Naive B cell (primary cell): ENCODE results near the gene EXOC4. TPM values are rescaled to one million over a fixed set of nuclear protein-coding genes. Genes with fewer than 3 reads are reported as not detected.
A peak's percentile ranks its signal among the peaks of the same experiment; 100 is the strongest.

ENCODE experiments used
- ATAC-seq, 2 donors: fragments of 150-1000 bp; cut with Tn5 transposase; 2 replicates each; pipeline ENCODE4 v1.10.0; 2021; ENCODE audit warnings: low read depth in 2 of 2, mild to moderate bottlenecking in 2 of 2, moderate library complexity in 2 of 2
- DNase-seq: peaks from one replicate; pipeline ENCODE4 v3.0.0; 2022
- H3K27ac Mint-ChIP-seq, 6 donors: one replicate each; pipeline ENCODE4 v1.8.0; 2020 to 2022; ENCODE audit warnings: mild to moderate bottlenecking in 6 of 6, mixed read lengths in 6 of 6, moderate library complexity in 5 of 6, inconsistent platforms in 2 of 6
- H3K27me3 Mint-ChIP-seq, 3 donors: one replicate each; pipeline ENCODE4 v1.8.0; 2021 to 2022; ENCODE audit warnings: mixed read lengths in 3 of 3, mild to moderate bottlenecking in 1 of 3
- H3K36me3 Mint-ChIP-seq, 2 donors: one replicate each; pipeline ENCODE4 v1.8.0; 2020 to 2022; ENCODE audit warnings: mixed read lengths in 2 of 2, inconsistent platforms in 1 of 2, mild to moderate bottlenecking in 1 of 2
- H3K4me1 Mint-ChIP-seq, 3 donors: one replicate each; pipeline ENCODE4 v1.8.0; 2020 to 2022; ENCODE audit warnings: mixed read lengths in 3 of 3, inconsistent platforms in 1 of 3, mild to moderate bottlenecking in 1 of 3, moderate library complexity in 1 of 3
- H3K4me3 Mint-ChIP-seq, 8 donors: one replicate each; pipeline ENCODE4 v1.8.0; 2020 to 2022; ENCODE audit warnings: mild to moderate bottlenecking in 8 of 8, mixed read lengths in 8 of 8, moderate library complexity in 8 of 8, inconsistent platforms in 2 of 8
- H3K9me3 Mint-ChIP-seq, 7 donors: one replicate each; pipeline ENCODE4 v1.8.0; 2020 to 2022; ENCODE audit warnings: mixed read lengths in 7 of 7, mild to moderate bottlenecking in 5 of 7, inconsistent platforms in 2 of 7, moderate library complexity in 1 of 7
- polyA plus RNA-seq, 6 donors: library from polyadenylated mRNA; unstranded; fragments of 300-500 nt; fragmentation: Illumina TruSeq; gene quantifications; one replicate each; pipeline ENCODE4 v1.2.3, GENCODE V29; 2021; ENCODE audit warnings: low read depth in 6 of 6

The EXOC4 gene
- polyA plus RNA-seq, 6 donors from 2014 or later = 39.9 to 59.7 (median 47.2) TPM

GRCh38 chr7:133361806-133362205 is 108.9 kb downstream of the EXOC4 start:
- peaks cover 0 to 17% (median 6%) of the 10 kb centered on the region in 7 donors for H3K9me3 Mint-ChIP-seq
- H3K36me3 Mint-ChIP-seq = peaks cover 18 to 39% of the 10 kb centered on the region in 2 donors
- no peaks in the 10 kb centered on the region for H3K27me3 Mint-ChIP-seq
- peak overlapping the region in 1 of 6 donors; percentile 56 for H3K27ac Mint-ChIP-seq
- H3K4me3 Mint-ChIP-seq = no peak overlapping the region
- peaks cover 4 to 6% (median 6%) of the 10 kb centered on the region in 3 donors for H3K4me1 Mint-ChIP-seq
- no peak for DNase-seq
- ATAC-seq = no peak

- Mint-ChIP-seq H3K4me3 (peak overlapping the region in 1 of 8 donors; percentile 4), H3K9me3 (peaks cover 0 to 16% (median 5%) of the 10 kb centered on the region in 7 donors), H3K27ac (no peak overlapping the region), H3K27me3 (no peaks in the 10 kb centered on the region), H3K4me1 (peaks cover 6 to 21% (median 6%) of the 10 kb centered on the region in 3 donors), H3K36me3 (peaks cover 14 to 27% of the 10 kb centered on the region in 2 donors)
- DNase-seq (no peak), ATAC-seq (no peak)
Observed at GRCh38 chr7:133364959-133365690, 112.2 kb downstream of the EXOC4 start.

GRCh38 chr7:133365917-133366316 is 113.0 kb downstream of the EXOC4 start:
- Mint-ChIP-seq H3K4me3 (no peak overlapping the region), H3K4me1 (peaks cover 6 to 21% (median 6%) of the 10 kb centered on the region in 3 donors), H3K27me3 (no peaks in the 10 kb centered on the region), H3K27ac (no peak overlapping the region), H3K9me3 (peaks cover 0 to 12% (median 5%) of the 10 kb centered on the region in 7 donors), H3K36me3 (peaks cover 10 to 20% of the 10 kb centered on the region in 2 donors)
- DNase-seq (no peak), ATAC-seq (no peak)

- Mint-ChIP-seq H3K36me3 (peaks cover 0 to 4% of the 10 kb centered on the region in 2 donors), H3K4me1 (peaks cover 6 to 21% (median 6%) of the 10 kb centered on the region in 3 donors), H3K4me3 (no peak overlapping the region), H3K9me3 (peaks cover 0 to 2% (median 0%) of the 10 kb centered on the region in 7 donors), H3K27ac (no peak overlapping the region), H3K27me3 (no peaks in the 10 kb centered on the region)
- ATAC-seq (no peak), DNase-seq (no peak)
Observed at GRCh38 chr7:133367561-133367960, 114.7 kb downstream of the EXOC4 start.

GRCh38 chr7:133369130-133369529 is 116.3 kb downstream of the EXOC4 start:
- DNase-seq (no peak), ATAC-seq (no peak)
- no peak overlapping the region for H3K4me3 Mint-ChIP-seq
- H3K9me3 Mint-ChIP-seq = peaks cover 0 to 2% (median 0%) of the 10 kb centered on the region in 7 donors
- H3K27me3 Mint-ChIP-seq = no peaks in the 10 kb centered on the region
- H3K36me3 Mint-ChIP-seq = no peaks in the 10 kb centered on the region
- no peak overlapping the region for H3K27ac Mint-ChIP-seq
- peaks cover 6 to 21% (median 6%) of the 10 kb centered on the region in 3 donors for H3K4me1 Mint-ChIP-seq

- H3K4me3 Mint-ChIP-seq = no peak overlapping the region
- H3K36me3 Mint-ChIP-seq = peaks cover 0 to 20% of the 10 kb centered on the region in 2 donors
- peaks cover 0 to 19% (median 0%) of the 10 kb centered on the region in 3 donors for H3K4me1 Mint-ChIP-seq
- H3K9me3 Mint-ChIP-seq = peaks cover 0 to 2% (median 0%) of the 10 kb centered on the region in 7 donors
- H3K27me3 Mint-ChIP-seq = no peaks in the 10 kb centered on the region
- ATAC-seq = no peak
- H3K27ac Mint-ChIP-seq = peak overlapping the region in 1 of 6 donors; percentile 24
- no peak for DNase-seq
Observed at GRCh38 chr7:133371616-133372015, 118.7 kb downstream of the EXOC4 start.

GRCh38 chr7:133372337-133372736 is 119.5 kb downstream of the EXOC4 start:
- Mint-ChIP-seq H3K4me1 (peaks cover 0 to 14% (median 0%) of the 10 kb centered on the region in 3 donors), H3K4me3 (no peak overlapping the region), H3K36me3 (peaks cover 0 to 23% of the 10 kb centered on the region in 2 donors), H3K9me3 (peaks cover 0 to 2% (median 1%) of the 10 kb centered on the region in 7 donors), H3K27ac (no peak overlapping the region), H3K27me3 (no peaks in the 10 kb centered on the region)
- ATAC-seq (no peak), DNase-seq (no peak)

- peaks cover 0 to 13% (median 4%) of the 10 kb centered on the region in 7 donors for H3K9me3 Mint-ChIP-seq
- no peak overlapping the region for H3K27ac Mint-ChIP-seq
- DNase-seq = no peak
- H3K4me3 Mint-ChIP-seq = no peak overlapping the region
- no peaks in the 10 kb centered on the region for H3K27me3 Mint-ChIP-seq
- H3K36me3 Mint-ChIP-seq = peaks cover 7 to 31% of the 10 kb centered on the region in 2 donors
- H3K4me1 Mint-ChIP-seq = peaks cover 0 to 4% (median 0%) of the 10 kb centered on the region in 3 donors
- no peak for ATAC-seq
Observed at GRCh38 chr7:133376514-133376913, 123.6 kb downstream of the EXOC4 start.

- Mint-ChIP-seq H3K36me3 (peaks cover 7 to 10% of the 10 kb centered on the region in 2 donors), H3K4me3 (no peak overlapping the region), H3K27me3 (no peaks in the 10 kb centered on the region), H3K9me3 (peaks cover 0 to 13% (median 4%) of the 10 kb centered on the region in 7 donors), H3K27ac (peak overlapping the region in 1 of 6 donors; percentile 0), H3K4me1 (peaks cover 0 to 7% (median 4%) of the 10 kb centered on the region in 3 donors)
- ATAC-seq = no peak
- DNase-seq = no peak
Observed at GRCh38 chr7:133381965-133382364, 129.1 kb downstream of the EXOC4 start.

GRCh38 chr7:133382775-133383559 is 130.1 kb downstream of the EXOC4 start:
- DNase-seq (no peak), ATAC-seq (no peak)
- H3K4me1 Mint-ChIP-seq = peaks cover 0 to 7% (median 4%) of the 10 kb centered on the region in 3 donors
- H3K27ac Mint-ChIP-seq = peak overlapping the region in 1 of 6 donors; percentile 24
- peaks cover 5 to 7% of the 10 kb centered on the region in 2 donors for H3K36me3 Mint-ChIP-seq
- no peaks in the 10 kb centered on the region for H3K27me3 Mint-ChIP-seq
- no peak overlapping the region for H3K4me3 Mint-ChIP-seq
- H3K9me3 Mint-ChIP-seq = peaks cover 0 to 5% (median 4%) of the 10 kb centered on the region in 7 donors

- H3K9me3 Mint-ChIP-seq = peaks cover 0 to 6% (median 3%) of the 10 kb centered on the region in 7 donors
- H3K4me3 Mint-ChIP-seq = no peak overlapping the region
- H3K27me3 Mint-ChIP-seq = no peaks in the 10 kb centered on the region
- no peak for DNase-seq
- H3K4me1 Mint-ChIP-seq = peaks cover 12 to 26% (median 12%) of the 10 kb centered on the region in 3 donors
- H3K36me3 Mint-ChIP-seq = peaks cover 13% of the 10 kb centered on the region in 2 donors
- ATAC-seq = no peak
- no peak overlapping the region for H3K27ac Mint-ChIP-seq
Observed at GRCh38 chr7:133386205-133386604, 133.3 kb downstream of the EXOC4 start.

- H3K27ac Mint-ChIP-seq = no peak overlapping the region
- H3K9me3 Mint-ChIP-seq = peaks cover 0 to 6% (median 3%) of the 10 kb centered on the region in 7 donors
- ATAC-seq (no peak), DNase-seq (no peak)
- H3K4me3 Mint-ChIP-seq = no peak overlapping the region
- peaks cover 22 to 42% (median 35%) of the 10 kb centered on the region in 3 donors for H3K4me1 Mint-ChIP-seq
- no peaks in the 10 kb centered on the region for H3K27me3 Mint-ChIP-seq
- H3K36me3 Mint-ChIP-seq = peaks cover 13% of the 10 kb centered on the region in 2 donors
Observed at GRCh38 chr7:133389727-133390126, 136.8 kb downstream of the EXOC4 start.

GRCh38 chr7:133391206-133391605 is 138.3 kb downstream of the EXOC4 start:
- H3K27me3 Mint-ChIP-seq = no peaks in the 10 kb centered on the region
- H3K27ac Mint-ChIP-seq = no peak overlapping the region
- peaks cover 13% of the 10 kb centered on the region in 2 donors for H3K36me3 Mint-ChIP-seq
- no peak for ATAC-seq
- H3K4me3 Mint-ChIP-seq = no peak overlapping the region
- peaks cover 0 to 6% (median 3%) of the 10 kb centered on the region in 7 donors for H3K9me3 Mint-ChIP-seq
- H3K4me1 Mint-ChIP-seq = peaks cover 23 to 43% (median 37%) of the 10 kb centered on the region in 3 donors
- no peak for DNase-seq
